C4-2B (cell line): ENCODE data around the gene CCNL2.

ENCODE experiments used
- H3K27ac ChIP-seq: fragments of 450-650 bp; 2 replicates; pipeline ENCODE4 v1.5.1; 2017
- CTCF ChIP-seq: fragments of 450-650 bp; conservative IDR thresholded peaks from 2 replicates; pipeline ENCODE4 v1.5.1; 2017; ENCODE audit warnings: mild to moderate bottlenecking
- ZFX ChIP-seq: fragments of 450-650 bp; IDR thresholded peaks from 2 replicates; pipeline ENCODE4 v1.6.1; 2017

Gene CCNL2

GRCh38 chr1:1353389-1354151 lies 45.6 kb downstream of the CCNL2 start:
- TF ChIP-seq ZFX (no peak), CTCF (no peak)
- peak overlapping the region; percentile 86 for H3K27ac ChIP-seq

GRCh38 chr1:1352786-1353388 lies 46.2 kb downstream of the CCNL2 start:
- no peak for TF ChIP-seq ZFX
- no peak for TF ChIP-seq CTCF
- peak overlapping the region; percentile 86 for H3K27ac ChIP-seq

- TF ChIP-seq CTCF = no peak
- TF ChIP-seq ZFX = no peak
- H3K27ac ChIP-seq = peak overlapping the region; percentile 86
Measured at GRCh38 chr1:1351511-1352427, 47.4 kb downstream of the CCNL2 start.

GRCh38 chr1:1349256-1350012 lies 49.7 kb downstream of the CCNL2 start, which contains the start of gene DVL1:
TSS of gene DVL1 (minus strand) at chr1:1349418. CDS start at chr1:1349065, 353 bp downstream.
- TF ChIP-seq ZFX = peak; percentile 27; the same call in 1 of the 2 replicates
- TF ChIP-seq CTCF = peak; percentile 77

GRCh38 chr1:1348420-1349255 lies 50.5 kb downstream of the CCNL2 start:
- TF ChIP-seq CTCF = no peak
- TF ChIP-seq ZFX = peak; percentile 42
- peak overlapping the region; percentile 99 for H3K27ac ChIP-seq

More at GRCh38 chr1:1349256-1350012, 49.7 kb downstream of the CCNL2 start, which contains the start of gene DVL1:
- H3K27ac ChIP-seq = peak within 1 kb of the TSS; percentile 99

- TF ChIP-seq ZFX (peak; percentile 92), CTCF (no peak)
- peak overlapping the region; percentile 99 for H3K27ac ChIP-seq
Measured at GRCh38 chr1:1347663-1348419, 51.3 kb downstream of the CCNL2 start.
